Putamen (tissue), 1 donor: Measurements from ENCODE around the gene REXO5.
A peak's percentile ranks its signal among the peaks of the same experiment; 100 is the strongest.
"Not testable (repeated sequence)": the region's sequence is repeated elsewhere in the genome, so short reads cannot be mapped to it uniquely, and the experiment has no call there.

Experiments
- DNase-seq: peaks from one replicate; pipeline ENCODE4 v3.0.0-alpha.2; 2016; ENCODE audit warnings: low spot score

REXO5 gene

GRCh38 chr16:20806168-20807050, at the start of gene REXO5, which contains the start of gene ERI2:
Gene REXO5 (plus strand): TSS chr16:20806527. CDS start chr16:20806954, 427 bp downstream.
Gene ERI2 (minus strand): TSS chr16:20806472. CDS start chr16:20806430, 42 bp downstream.
- peak; percentile 88 for DNase-seq

- no peak for DNase-seq
These were observed 46.0 kb upstream of the REXO5 start for GRCh38 chr16:20760346-20760745.

- DNase-seq = no peak
These were observed 45.2 kb upstream of the REXO5 start for GRCh38 chr16:20761175-20761574.

GRCh38 chr16:20762404-20763123, 43.8 kb upstream of the REXO5 start:
- no peak for DNase-seq

DNA sequence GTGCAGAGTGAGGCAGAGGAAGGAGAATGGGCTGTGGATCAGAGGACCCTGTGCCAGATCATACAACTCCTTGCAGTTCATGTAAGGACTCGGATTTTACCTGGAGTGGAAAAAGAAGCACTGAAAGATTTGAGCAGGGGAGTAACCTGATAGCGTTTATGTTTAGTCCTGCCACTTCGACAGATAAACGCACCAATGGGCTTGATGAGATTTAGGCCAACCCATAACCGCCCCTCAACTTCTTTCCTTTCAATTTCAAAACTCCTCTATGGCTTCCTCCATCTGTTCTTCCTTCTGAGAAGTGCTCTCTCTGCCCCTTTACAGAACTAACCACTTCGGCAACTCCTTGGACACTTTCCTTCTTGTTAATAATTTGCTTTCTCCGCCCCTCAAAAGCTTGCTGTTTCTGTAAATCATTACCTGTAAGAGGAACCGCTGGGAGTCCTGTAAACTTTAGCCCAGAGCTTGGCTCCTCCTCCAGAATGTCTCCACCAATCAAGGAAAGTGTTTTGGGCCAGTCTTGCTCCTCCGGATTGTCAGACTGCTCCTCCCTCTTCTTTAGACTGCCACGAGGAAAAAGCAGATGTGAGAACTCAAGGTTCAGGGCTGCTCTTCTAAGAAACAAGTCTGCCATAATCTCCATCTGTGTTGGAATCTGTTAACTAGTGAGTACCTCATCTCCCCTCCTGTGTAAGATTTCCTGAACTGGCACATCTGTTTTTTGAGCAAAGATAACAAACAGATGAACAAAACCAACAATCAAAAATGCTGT, 42.7 kb upstream of the REXO5 start, which contains the start of gene ACSM3:
TSS of gene ACSM3 (plus strand) at position 554 of the 772 bp plus-strand sequence. CDS start 6,021 bp downstream, outside the sequence.
- DNase-seq = no peak

DNA sequence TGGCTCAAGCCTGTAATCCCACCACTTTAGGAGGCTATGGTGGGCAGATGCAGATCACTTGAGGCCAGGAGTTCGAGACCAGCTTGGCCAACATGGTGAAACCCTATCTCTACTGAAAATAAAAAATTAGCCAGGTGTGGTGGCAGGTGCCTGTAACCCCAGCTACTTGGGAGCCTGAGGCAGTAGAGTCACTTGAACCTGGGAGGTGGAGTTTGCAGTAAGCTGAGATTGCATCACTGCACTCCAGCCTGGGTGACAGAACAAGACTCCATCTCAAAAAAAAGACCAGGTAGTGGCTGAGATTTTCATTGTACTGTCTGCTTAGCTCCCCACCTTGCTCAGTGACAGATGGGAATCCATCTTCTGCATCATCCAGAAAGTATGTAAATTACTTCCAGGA, 41.9 kb upstream of the REXO5 start:
- DNase-seq = not testable (repeated sequence)

- no peak for DNase-seq
These were observed 40.6 kb upstream of the REXO5 start for GRCh38 chr16:20765732-20766131.

DNA sequence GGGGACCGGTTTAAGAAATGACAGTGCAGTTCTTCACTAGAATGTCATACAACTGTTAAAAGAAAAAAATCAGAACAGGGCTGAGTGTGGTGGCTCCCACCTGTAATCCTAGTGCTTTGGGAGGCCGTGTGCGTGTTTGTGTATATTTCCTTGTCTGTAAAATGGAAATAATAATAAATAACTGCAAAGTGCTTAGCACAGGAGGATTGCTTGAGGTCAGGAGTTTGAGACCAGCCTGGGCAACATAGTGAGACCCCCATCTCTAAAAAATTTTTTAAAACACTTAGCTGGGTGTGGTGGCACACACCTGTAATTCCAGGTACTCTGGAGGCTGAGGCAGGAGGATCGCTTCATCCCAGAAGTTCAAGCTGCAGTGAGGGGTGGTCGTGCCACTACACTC, 40.0 kb upstream of the REXO5 start:
- DNase-seq = no peak

DNA sequence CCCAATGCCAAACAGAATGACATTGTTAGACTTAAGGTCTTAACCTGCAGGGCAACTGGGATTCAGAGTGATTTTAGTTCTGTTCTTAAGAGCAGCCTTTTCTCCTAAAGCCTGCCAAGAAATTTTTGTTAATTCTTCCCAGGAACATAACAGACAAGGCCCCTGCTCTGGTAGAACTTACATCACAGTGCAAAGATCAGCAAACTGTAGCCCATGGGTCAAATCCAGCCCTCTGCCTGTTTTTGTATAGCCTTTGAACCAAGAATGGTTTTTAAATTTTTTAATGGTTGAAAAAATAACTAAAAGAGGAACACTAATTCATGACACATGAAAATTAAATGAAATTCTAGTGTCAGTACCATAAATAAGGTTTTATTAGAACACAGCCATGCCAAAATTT, 38.8 kb upstream of the REXO5 start:
- DNase-seq = no peak

DNA sequence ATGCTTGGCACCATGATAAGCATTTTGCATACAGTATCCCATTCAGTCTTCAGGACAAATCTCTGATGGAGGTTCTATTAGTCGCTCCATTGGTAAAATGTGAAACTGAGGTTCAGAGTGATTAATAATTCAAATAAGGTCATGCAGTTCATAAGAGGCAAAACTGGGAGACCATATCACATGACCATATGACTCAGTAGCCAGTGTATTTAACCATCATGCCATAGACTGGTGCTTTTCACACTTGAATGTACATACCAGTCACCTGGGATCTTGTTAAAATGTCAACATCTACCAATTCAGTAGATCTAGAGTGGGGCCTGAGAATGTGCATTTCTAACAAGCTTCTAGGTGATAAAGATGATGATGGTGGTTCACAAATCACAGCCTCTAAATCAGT, 38.2 kb upstream of the REXO5 start:
- DNase-seq = no peak

GRCh38 chr16:20768818-20769217, 37.5 kb upstream of the REXO5 start:
- DNase-seq = no peak

GRCh38 chr16:20773679-20774078, 32.6 kb upstream of the REXO5 start:
- no peak for DNase-seq

DNA sequence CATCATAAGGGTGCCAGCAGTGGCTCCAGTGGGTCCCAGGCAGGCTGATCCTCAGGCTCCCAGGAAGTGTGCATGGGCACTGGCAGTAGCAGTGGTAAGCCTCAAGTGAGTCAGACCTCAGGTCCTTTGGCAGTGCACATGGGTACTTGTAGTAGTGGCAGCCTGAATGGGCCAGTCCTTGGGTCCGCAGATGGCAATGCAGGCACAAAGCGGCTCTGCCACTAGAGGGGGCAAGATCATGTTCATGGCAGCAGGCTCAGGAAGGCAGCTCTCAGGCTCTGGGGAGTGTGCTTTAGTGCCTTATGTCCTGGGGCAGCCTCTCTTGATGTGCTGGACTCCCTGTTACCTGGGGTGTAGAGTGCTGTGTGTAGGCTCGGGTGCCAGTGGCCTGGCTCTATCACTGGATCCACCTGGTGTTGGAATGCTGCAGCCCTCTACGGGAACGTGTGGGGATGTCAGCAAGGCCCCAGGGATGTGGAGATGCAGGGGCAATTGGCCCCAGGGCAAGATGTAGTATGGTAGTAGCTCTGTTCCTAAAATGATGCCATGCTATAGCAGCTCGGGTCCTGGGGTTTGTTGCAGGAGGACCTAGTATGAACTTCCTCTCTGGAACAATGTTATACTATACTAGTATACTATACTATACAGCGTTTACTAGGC, 31.5 kb upstream of the REXO5 start:
- DNase-seq = no peak

- no peak for DNase-seq
These were observed 24.6 kb upstream of the REXO5 start for GRCh38 chr16:20781697-20782096.

GRCh38 chr16:20782470-20782869, 23.9 kb upstream of the REXO5 start:
- DNase-seq = no peak

GRCh38 chr16:20784204-20784603, 22.1 kb upstream of the REXO5 start:
- no peak for DNase-seq

GRCh38 chr16:20789130-20789529, 17.2 kb upstream of the REXO5 start:
- no peak for DNase-seq

- DNase-seq = no peak
These were observed 14.3 kb upstream of the REXO5 start for GRCh38 chr16:20791923-20792612.

DNA sequence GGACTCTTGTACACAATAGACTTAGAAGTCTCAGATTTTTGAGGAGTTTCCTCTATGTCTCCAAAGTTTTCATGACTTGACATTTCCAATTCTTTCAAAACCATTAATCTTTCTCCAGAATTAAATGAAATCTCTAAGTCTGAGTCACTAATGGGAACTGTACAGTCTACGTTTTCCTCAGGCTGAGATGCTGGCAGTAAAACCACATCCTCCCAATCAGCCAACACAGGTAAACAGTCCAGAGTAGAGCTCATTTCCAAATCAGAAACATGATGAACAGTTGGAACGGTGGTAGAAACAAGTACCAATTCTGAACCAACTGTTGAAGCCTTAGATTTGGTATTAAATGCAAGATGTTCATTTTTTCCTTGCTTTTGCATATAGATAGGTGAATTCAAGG, 8.0 kb upstream of the REXO5 start:
- DNase-seq = no peak

GRCh38 chr16:20799599-20799998, 6.7 kb upstream of the REXO5 start:
- DNase-seq = no peak

- DNase-seq = no peak
These were observed 5.0 kb upstream of the REXO5 start for GRCh38 chr16:20801278-20801677.
